Mucosa of descending colon (tissue), 3 donors: ENCODE results near the gene PDK3. TPM values are rescaled to one million over a fixed set of nuclear protein-coding genes. Genes with fewer than 3 reads are reported as not detected.

ENCODE experiments used
- ATAC-seq: fragments of 200-7000 bp; cut with Tn5 transposase; one replicate; pipeline ENCODE4 v1.9.1; 2020; ENCODE audit warnings: mild to moderate bottlenecking, moderate library complexity
- DNase-seq, 3 donors: peaks; one replicate each; pipeline ENCODE4 v3.0.0-alpha.2; 2020
- H3K36me3 ChIP-seq: fragments of 200-600 bp; one replicate; pipeline ENCODE4 v1.8.0; 2021; ENCODE audit warnings: low read depth, mild to moderate bottlenecking
- H3K4me1 ChIP-seq: fragments of 200-600 bp; one replicate; pipeline ENCODE4 v1.8.0; 2021; ENCODE audit warnings: low read depth, mild to moderate bottlenecking
- H3K4me3 ChIP-seq: fragments of 200-600 bp; one replicate; pipeline ENCODE4 v1.8.0; 2021; ENCODE audit warnings: mild to moderate bottlenecking
- H3K9me3 ChIP-seq: fragments of 200-600 bp; one replicate; pipeline ENCODE4 v1.8.0; 2021; ENCODE audit warnings: mild to moderate bottlenecking
- intact Hi-C, 2 donors: fragments of 100-400 bp; cut with DNase I in 1 of 2; cut with micrococcal nuclease in 1 of 2; formaldehyde crosslinking; loops; one replicate each; pipeline versions ENCODE4 v1.11.0 to v1.11.1; 2022; cut with DNase I, micrococcal nuclease
- total RNA-seq, 3 donors: library from RNA; stranded (reverse); fragmentation: NEBNext Ultra II Directional in 2 of 3; extraction: Animal tissue kit (Norgen Biotek cat#: 25700) in 2 of 3; gene quantifications; one replicate each; pipeline versions ENCODE4 v1.2.1 to v1.2.4, GENCODE V29; 2021 to 2023
- TF ChIP-seq, protein P1 (sequence below): fragments of 200-600 bp; IDR thresholded peaks from one replicate; pipeline ENCODE4 v1.8.0; 2022; ENCODE audit warnings: antibody characterized with exemption, mild to moderate bottlenecking
- donor health status: DM: no; HTN: no; CAD: no; lungs with moderate emphysema.
- donor health status: DM: no; HTN: no; CAD: no.
- donor health status: DM: no; HTN: yes; CAD: no.

PDK3 gene
- total RNA-seq, 3 donors from 2014 or later: 15.7 to 47.1 (median 20.0) TPM

DNA sequence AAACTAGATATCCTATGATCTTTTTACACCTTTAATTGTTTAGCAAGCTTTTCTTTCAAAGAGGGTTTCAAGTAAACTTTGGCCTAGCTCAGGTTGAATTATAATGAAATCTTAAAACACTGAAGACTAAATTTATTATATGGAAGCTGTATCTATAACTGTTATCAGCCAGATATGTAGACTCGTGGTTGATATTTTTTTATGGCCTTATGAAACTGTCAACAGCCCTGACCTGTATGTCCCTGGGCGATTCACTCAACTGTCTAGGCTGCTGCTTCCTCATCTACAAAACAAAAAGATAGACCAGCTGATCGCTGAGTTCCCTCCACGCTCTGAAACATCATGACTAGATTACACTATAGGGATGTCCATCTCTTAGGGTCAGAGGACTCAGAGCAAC lies 21.2 kb upstream of the PDK3 start:
- no peaks in the 10 kb centered on the region for H3K36me3 ChIP-seq
- no peaks in the 10 kb centered on the region for H3K9me3 ChIP-seq
- no peaks in the 10 kb centered on the region for H3K4me1 ChIP-seq
- intact Hi-C loops: no loop called here
- ATAC-seq (peak; percentile 55), DNase-seq (no peak)
- H3K4me3 ChIP-seq: no peak overlapping the region
- TF ChIP-seq, protein P1, sequence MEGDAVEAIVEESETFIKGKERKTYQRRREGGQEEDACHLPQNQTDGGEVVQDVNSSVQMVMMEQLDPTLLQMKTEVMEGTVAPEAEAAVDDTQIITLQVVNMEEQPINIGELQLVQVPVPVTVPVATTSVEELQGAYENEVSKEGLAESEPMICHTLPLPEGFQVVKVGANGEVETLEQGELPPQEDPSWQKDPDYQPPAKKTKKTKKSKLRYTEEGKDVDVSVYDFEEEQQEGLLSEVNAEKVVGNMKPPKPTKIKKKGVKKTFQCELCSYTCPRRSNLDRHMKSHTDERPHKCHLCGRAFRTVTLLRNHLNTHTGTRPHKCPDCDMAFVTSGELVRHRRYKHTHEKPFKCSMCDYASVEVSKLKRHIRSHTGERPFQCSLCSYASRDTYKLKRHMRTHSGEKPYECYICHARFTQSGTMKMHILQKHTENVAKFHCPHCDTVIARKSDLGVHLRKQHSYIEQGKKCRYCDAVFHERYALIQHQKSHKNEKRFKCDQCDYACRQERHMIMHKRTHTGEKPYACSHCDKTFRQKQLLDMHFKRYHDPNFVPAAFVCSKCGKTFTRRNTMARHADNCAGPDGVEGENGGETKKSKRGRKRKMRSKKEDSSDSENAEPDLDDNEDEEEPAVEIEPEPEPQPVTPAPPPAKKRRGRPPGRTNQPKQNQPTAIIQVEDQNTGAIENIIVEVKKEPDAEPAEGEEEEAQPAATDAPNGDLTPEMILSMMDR: no peak

DNA sequence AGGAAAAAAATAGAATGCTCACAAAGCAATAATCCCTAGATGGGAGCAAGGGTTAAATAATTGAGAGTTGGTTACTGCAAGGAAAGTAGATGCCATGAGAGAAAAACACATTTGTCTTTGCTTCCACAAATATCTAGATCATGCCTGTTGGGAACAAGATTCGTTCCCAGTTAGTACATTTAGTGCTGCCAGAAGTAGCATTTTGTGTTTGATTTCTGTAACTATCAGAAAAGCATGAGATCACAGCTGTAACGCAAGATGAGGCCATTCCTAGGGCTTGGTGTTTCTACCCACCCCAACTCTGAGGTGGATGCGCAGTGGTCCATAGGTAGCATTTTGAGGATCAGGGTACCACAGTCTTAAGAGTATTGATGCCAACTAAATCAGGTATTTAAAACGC lies 20.4 kb upstream of the PDK3 start:
- no peaks in the 10 kb centered on the region for H3K36me3 ChIP-seq
- intact Hi-C loops: no loop called here
- H3K9me3 ChIP-seq: no peaks in the 10 kb centered on the region
- no peaks in the 10 kb centered on the region for H3K4me1 ChIP-seq
- no peak overlapping the region for H3K4me3 ChIP-seq
- TF ChIP-seq, protein P1: no peak
- ATAC-seq (no peak), DNase-seq (no peak)

DNA sequence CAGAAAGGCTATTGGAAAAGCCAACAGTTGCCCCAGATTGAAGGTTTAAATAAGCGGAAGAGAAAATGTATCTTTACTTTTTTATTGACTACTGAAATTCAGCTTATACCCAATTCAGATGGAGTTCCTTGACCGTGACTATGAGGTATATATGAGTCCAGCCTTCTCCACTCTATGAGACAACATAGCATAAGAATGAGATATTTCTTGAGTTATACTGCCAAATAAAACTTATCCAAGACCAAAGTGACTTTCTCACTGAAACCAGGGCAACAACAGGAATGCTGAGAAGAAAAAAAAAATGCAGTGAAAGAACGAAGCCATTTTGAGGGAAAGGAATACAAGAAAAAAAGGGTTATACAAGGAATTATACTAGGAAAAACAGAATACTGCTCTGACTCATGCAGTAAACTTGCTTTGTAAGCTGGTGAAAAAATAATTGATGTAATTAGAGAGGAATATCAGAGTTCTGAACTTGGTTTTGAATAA lies 16.3 kb upstream of the PDK3 start:
- ATAC-seq (no peak), DNase-seq (no peak)
- Histone ChIP-seq H3K36me3 (no peaks in the 10 kb centered on the region), H3K4me3 (no peak overlapping the region), H3K9me3 (no peaks in the 10 kb centered on the region), H3K4me1 (no peaks in the 10 kb centered on the region)
- intact Hi-C loops: no loop called here
- TF ChIP-seq, protein P1: no peak

DNA sequence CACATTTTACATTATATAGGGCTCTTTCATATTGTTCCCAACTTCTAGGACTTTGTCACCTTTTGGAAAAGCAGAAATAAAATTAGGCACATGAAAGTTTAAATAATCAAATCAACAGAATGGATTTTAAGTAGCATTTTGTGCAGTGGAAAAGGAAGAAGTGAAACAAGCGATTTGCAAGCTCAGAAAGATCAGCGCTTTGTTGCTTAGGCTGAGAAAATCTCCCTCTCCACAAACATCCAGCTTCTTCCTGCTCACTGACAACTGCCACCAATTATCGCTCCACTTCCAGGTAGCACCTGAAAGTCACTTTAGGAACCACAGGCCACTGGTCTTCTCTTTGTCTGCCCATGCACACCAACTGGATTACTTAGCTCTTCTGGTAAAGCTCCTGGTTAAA lies 2.0 kb upstream of the PDK3 start:
- DNase-seq (no peak), ATAC-seq (no peak)
- no peaks in the 10 kb centered on the region for H3K36me3 ChIP-seq
- H3K9me3 ChIP-seq: no peaks in the 10 kb centered on the region
- intact Hi-C loops: no loop called here
- TF ChIP-seq, protein P1: no peak
- H3K4me1 ChIP-seq: no peaks in the 10 kb centered on the region
- no peak overlapping the region for H3K4me3 ChIP-seq

DNA sequence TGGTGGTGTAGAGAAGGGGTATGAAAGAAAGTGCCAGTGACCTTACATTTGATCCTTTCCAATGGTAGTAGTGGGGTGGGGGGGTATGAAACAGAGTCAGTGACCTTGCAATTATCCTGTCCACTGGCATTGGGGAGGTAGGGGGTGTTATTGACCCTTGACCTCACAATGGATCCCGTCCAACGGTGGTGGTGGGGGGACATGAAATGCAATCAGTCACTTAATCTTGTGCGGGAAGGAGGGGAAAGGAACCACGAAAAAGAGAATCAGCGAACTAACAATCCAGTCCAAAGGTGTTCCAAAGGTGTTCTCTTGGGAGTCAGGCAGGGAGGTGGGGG lies 619 bp upstream of the PDK3 start:
- TF ChIP-seq, protein P1: no peak
- ATAC-seq (no peak), DNase-seq (no peak)
- no peaks in the 10 kb centered on the region for H3K4me1 ChIP-seq
- H3K36me3 ChIP-seq: no peaks in the 10 kb centered on the region
- intact Hi-C loops: no loop called here
- no peaks in the 10 kb centered on the region for H3K9me3 ChIP-seq
- peak overlapping the region; percentile 46 for H3K4me3 ChIP-seq

DNA sequence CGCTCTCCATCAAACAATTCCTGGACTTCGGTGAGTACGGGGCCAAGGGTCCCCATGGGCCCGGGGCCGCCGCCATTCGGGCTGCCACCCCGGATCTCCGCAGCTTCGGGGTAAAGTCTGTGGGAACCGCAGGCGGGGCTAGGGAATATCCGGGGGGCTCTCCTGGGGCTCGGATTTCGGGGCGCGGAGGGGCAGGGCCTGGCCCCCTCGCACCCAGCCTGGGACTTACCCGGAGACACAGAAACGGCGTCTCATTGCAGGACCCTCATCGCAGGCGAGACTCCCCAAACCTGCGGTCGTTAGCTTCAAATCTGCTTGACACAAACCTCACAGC lies 413 bp downstream of the PDK3 start:
- Histone ChIP-seq H3K4me1 (no peaks in the 10 kb centered on the region), H3K9me3 (no peaks in the 10 kb centered on the region), H3K4me3 (peak overlapping the region; percentile 46), H3K36me3 (no peaks in the 10 kb centered on the region)
- peak in 1 of 3 donors; percentile 62 for DNase-seq
- TF ChIP-seq, protein P1: no peak
- no peak for ATAC-seq
- intact Hi-C loops: no loop called here
